T-helper 2 cell treated with Interferon-gamma antibody and Interleukin-4, amounts not matched to agents 5 μg/mL and 100 μg/mL, for 36 hours (primary cell): Measurements from ENCODE around the gene NSUN5.
"Not testable (repeated sequence)": the region's sequence is repeated elsewhere in the genome, so short reads cannot be mapped to it uniquely, and the experiment has no call there.

Experiments used
- DNase-seq: peaks from one replicate; pipeline ENCODE4 v3.0.0; 2021; ENCODE audit warnings: low spot score
- H3K27ac Mint-ChIP-seq: one replicate; pipeline ENCODE4 v1.8.0; 2021; ENCODE audit warnings: mild to moderate bottlenecking, mixed read lengths
- H3K27me3 Mint-ChIP-seq: one replicate; pipeline ENCODE4 v1.8.0; 2021; ENCODE audit warnings: low read depth, mixed read lengths
- H3K36me3 Mint-ChIP-seq: one replicate; pipeline ENCODE4 v1.8.0; 2021; ENCODE audit warnings: low read depth, mixed read lengths
- H3K4me1 Mint-ChIP-seq: one replicate; pipeline ENCODE4 v1.8.0; 2021; ENCODE audit warnings: low read depth, mixed read lengths
- H3K4me3 Mint-ChIP-seq: one replicate; pipeline ENCODE4 v1.8.0; 2022; ENCODE audit warnings: mild to moderate bottlenecking, moderate library complexity, mixed read lengths
- H3K9me3 Mint-ChIP-seq: one replicate; pipeline ENCODE4 v1.8.0; 2021; ENCODE audit warnings: mixed read lengths

NSUN5 gene

GRCh38 chr7:73316521-73316920, 7.9 kb upstream of the NSUN5 start:
- Mint-ChIP-seq H3K4me3 (no peak overlapping the region), H3K27me3 (no peaks in the 10 kb centered on the region), H3K36me3 (no peaks in the 10 kb centered on the region), H3K4me1 (no peaks in the 10 kb centered on the region), H3K27ac (no peak overlapping the region), H3K9me3 (no peaks in the 10 kb centered on the region)
- DNase-seq: no peak

- Mint-ChIP-seq H3K4me1 (peaks cover under 1% of the 10 kb centered on the region), H3K36me3 (no peaks in the 10 kb centered on the region), H3K9me3 (no peaks in the 10 kb centered on the region), H3K4me3 (no peak overlapping the region), H3K27me3 (no peaks in the 10 kb centered on the region), H3K27ac (no peak overlapping the region)
- no peak for DNase-seq
Observed at GRCh38 chr7:73314271-73314670, 5.6 kb upstream of the NSUN5 start.

DNA sequence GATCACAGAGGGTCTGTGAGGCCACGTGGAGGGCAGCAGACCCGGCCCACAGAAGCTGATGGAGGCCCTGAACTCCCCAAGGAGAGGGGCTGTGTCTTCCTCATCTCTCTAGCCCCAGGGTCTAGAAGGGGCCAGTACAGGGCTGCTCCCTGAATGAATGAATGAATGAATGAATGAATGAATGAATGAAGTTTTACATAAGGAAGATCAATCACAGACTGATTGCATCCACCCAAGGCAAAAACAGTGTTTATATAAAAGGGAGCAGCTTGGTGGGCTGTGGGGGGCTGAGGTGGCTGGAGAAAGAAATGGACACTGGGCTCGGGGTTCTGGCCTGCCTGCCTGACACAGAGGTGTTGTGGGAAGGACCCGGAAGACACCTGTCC, 4.9 kb upstream of the NSUN5 start:
- Mint-ChIP-seq H3K4me1 (peaks cover 5% of the 10 kb centered on the region), H3K27me3 (no peaks in the 10 kb centered on the region), H3K27ac (no peak overlapping the region), H3K4me3 (no peak overlapping the region), H3K9me3 (no peaks in the 10 kb centered on the region), H3K36me3 (peaks cover 1% of the 10 kb centered on the region)
- DNase-seq: no peak

GRCh38 chr7:73312831-73313520, 4.3 kb upstream of the NSUN5 start:
- Mint-ChIP-seq H3K4me1 (peaks cover 8% of the 10 kb centered on the region), H3K9me3 (no peaks in the 10 kb centered on the region), H3K27ac (no peak overlapping the region), H3K36me3 (peaks cover 4% of the 10 kb centered on the region), H3K4me3 (no peak overlapping the region), H3K27me3 (no peaks in the 10 kb centered on the region)
- DNase-seq: no peak

DNA sequence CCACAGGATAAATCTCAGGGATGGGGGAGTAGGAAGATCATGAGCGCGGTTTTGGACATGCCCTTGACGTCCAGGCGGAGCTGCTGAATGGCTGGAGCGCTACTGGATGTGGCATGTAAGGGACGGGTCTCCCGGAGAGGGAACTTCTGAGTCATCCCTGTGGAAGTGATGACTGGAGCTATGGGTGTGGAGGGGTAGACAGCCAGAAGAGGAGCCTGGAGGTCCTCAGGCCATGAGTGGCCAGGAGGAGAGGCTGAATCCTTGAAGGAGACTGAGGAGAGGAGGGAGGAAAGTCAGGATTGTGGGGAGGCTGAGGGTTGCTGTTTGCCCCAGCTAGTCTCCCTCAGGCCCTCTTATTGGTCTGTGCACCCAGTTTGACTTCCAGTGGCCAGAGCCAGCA, 2.8 kb upstream of the NSUN5 start:
- not testable (repeated sequence) for DNase-seq

DNA sequence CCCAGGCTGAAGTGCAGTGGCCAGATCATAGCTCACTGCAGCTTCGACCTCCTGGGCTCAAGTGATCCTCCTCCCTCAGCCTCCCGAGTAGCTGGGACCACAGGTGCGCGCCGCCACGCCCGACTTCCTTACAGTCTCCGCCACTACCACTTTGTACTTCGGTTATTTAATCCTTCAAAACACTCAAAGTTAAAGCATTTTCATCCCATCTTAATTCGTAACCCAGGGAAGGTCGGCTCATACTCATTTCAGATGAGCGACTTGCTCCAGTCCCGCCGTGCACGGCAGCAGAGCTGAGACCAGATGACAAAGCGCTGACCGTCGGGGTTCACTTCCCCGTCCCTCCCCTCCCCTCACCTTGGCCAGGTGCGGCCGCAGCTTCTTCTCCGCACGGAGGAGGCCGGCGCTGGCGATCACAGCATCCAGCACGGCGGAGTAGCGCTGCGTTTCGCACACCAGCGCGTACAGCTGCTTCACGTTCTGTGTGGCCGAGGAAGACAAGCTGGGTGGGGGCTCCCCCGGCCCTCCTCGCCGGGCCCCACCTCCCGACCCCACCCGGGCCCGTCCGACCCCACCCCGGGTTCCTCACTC, 457 bp downstream of the NSUN5 start:
- peak overlapping the region; percentile 94 for H3K27ac Mint-ChIP-seq
- peaks cover 32% of the 10 kb centered on the region for H3K36me3 Mint-ChIP-seq
- no peaks in the 10 kb centered on the region for H3K9me3 Mint-ChIP-seq
- no peaks in the 10 kb centered on the region for H3K27me3 Mint-ChIP-seq
- H3K4me1 Mint-ChIP-seq: peaks cover 20% of the 10 kb centered on the region
- no peak for DNase-seq
- peak overlapping the region; percentile 99 for H3K4me3 Mint-ChIP-seq

More for the DNA sequence above, 2.8 kb upstream of the NSUN5 start:
- not testable (repeated sequence) for H3K4me3 Mint-ChIP-seq, H3K9me3 Mint-ChIP-seq, H3K27me3 Mint-ChIP-seq
- Mint-ChIP-seq H3K36me3 (peaks cover 17% of the 10 kb centered on the region), H3K4me1 (peaks cover 18% of the 10 kb centered on the region), H3K27ac (peak overlapping the region; percentile 41)

DNA sequence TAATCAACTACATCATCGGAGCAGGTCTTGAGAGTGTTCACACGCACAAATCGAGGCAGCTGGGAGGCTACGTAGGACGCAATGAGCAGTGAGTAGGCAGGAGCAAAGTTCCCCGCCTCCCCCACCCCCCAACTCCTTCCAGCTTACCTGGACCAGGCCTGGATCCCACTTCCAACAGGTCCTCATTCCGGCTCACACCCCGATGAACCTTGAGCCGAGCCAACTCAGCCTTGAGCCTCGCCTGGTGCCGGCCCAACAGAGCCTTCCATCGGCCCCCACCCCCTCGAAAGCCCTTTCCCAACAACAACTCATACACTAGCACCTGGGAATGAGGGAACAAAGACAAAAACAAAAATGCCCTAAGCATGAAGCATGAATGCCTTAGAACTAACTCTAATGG, 1.2 kb downstream of the NSUN5 start:
- no peaks in the 10 kb centered on the region for H3K27me3 Mint-ChIP-seq
- no peaks in the 10 kb centered on the region for H3K9me3 Mint-ChIP-seq
- H3K36me3 Mint-ChIP-seq: peaks cover 36% of the 10 kb centered on the region
- DNase-seq: no peak
- peak overlapping the region; percentile 99 for H3K4me3 Mint-ChIP-seq
- peak overlapping the region; percentile 79 for H3K27ac Mint-ChIP-seq
- H3K4me1 Mint-ChIP-seq: peaks cover 20% of the 10 kb centered on the region

DNA sequence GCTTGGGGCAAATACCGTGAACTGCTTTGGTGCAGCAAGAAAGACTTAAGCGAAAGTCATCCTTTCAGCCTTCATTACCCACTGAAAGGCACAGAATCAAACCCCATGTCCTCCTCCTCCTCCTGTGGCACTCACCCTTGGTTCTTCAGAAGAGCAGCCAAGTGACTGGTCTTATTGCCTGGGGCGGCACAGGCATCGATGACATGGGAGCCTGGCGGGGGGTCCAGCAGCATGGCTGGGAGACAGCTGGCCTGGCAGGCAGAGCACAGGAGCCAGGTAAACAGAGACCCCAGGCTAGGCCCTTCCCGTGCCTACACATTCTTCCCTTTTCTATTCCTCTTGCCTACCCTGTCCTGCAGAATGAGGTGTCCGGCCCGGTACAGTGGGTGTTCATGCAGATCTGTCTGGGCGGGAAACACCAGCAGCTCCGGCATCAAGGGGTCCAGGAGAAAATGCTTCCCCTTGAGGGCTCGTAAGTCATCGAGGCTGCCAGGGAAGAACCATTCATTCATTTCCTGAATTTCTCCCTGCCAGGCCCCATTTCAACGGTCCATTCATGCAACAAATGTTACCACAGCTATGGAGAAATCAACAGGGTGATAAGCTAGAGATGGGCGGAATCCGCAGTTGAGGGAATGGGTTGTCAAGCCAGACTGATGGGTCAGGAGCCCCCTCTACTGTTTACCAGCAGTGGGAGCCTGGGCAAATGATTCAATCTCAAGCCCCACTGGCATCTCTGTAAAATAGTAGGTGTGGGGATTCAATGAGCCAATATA, 3.8 kb downstream of the NSUN5 start:
- H3K27ac Mint-ChIP-seq, H3K27me3 Mint-ChIP-seq, DNase-seq, H3K4me3 Mint-ChIP-seq, H3K9me3 Mint-ChIP-seq: not testable (repeated sequence)
- H3K36me3 Mint-ChIP-seq: peaks cover 36% of the 10 kb centered on the region
- H3K4me1 Mint-ChIP-seq: peaks cover 20% of the 10 kb centered on the region

DNA sequence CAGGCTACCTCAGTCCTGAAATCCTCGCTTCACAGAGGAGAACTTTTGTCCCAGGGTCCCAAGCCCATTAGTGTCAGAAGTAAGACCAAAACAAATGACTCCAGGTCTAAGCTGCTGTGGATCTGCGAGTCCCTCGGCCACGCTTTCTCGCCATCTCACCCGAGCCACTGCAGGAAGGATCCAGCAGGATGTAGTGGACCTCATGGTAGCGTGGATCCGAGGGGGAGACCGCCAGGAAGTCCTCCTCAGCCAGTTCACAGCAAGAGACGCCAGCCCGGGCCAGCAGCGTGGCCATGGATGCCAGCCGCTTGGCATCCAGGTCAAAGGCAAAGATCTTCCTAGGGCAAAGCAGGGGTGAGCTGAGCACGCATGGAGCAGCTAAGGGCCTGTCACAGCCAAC, 4.6 kb downstream of the NSUN5 start:
- Mint-ChIP-seq H3K27ac (no peak overlapping the region), H3K36me3 (peaks cover 36% of the 10 kb centered on the region), H3K27me3 (no peaks in the 10 kb centered on the region), H3K9me3 (no peaks in the 10 kb centered on the region), H3K4me1 (peaks cover 18% of the 10 kb centered on the region), H3K4me3 (no peak overlapping the region)
- no peak for DNase-seq

DNA sequence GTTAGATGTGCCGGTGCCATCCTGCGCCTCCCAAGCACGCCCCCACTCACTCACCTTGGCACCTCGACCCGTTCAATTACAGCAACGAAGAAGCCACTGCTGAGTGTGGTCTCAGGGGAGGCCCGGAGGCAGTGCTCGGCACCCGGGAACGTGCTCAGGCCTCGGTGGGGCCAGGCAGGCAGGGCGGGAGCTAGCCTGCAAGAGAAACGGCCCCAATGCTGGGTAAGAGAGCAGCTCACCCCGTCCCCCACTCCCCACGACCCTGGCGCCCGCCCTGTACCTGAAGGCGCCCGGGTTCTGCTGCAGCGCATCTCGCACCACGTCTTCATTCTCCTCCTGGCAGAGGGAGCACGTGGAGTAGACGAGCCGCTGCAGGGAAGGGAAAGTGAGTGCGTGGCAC, 5.1 kb downstream of the NSUN5 start:
- peaks cover 35% of the 10 kb centered on the region for H3K36me3 Mint-ChIP-seq
- H3K4me1 Mint-ChIP-seq: peaks cover 15% of the 10 kb centered on the region
- H3K9me3 Mint-ChIP-seq: no peaks in the 10 kb centered on the region
- no peaks in the 10 kb centered on the region for H3K27me3 Mint-ChIP-seq
- H3K4me3 Mint-ChIP-seq: no peak overlapping the region
- DNase-seq: no peak
- no peak overlapping the region for H3K27ac Mint-ChIP-seq

DNA sequence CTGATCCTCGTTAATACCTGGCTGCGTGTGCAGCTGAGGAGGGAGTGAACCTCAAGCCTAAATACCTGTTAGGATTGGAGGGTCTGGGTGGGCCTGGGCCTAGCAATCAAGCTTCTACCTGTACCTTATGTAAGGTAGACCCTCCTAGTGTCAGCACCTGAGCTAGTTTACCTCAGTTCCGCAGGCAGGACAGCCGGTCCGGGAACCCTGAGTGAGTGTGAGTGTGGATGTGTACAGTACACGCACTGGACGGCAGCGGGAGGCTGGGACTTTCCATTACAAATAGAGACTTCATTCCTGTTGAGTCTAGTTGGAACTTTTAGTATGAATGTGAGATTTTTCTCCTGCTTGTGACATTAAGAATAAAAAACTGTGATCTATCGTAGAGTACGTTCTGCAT, 5.8 kb downstream of the NSUN5 start:
- Mint-ChIP-seq H3K4me1 (peaks cover 11% of the 10 kb centered on the region), H3K36me3 (peaks cover 31% of the 10 kb centered on the region)
- DNase-seq, H3K4me3 Mint-ChIP-seq, H3K27me3 Mint-ChIP-seq, H3K27ac Mint-ChIP-seq, H3K9me3 Mint-ChIP-seq: not testable (repeated sequence)

GRCh38 chr7:73301108-73301507, 7.5 kb downstream of the NSUN5 start:
- not testable (repeated sequence) for H3K27ac Mint-ChIP-seq, H3K4me1 Mint-ChIP-seq, H3K27me3 Mint-ChIP-seq, H3K9me3 Mint-ChIP-seq, DNase-seq, H3K4me3 Mint-ChIP-seq
- H3K36me3 Mint-ChIP-seq: peaks cover 17% of the 10 kb centered on the region

GRCh38 chr7:73299812-73300211, 8.8 kb downstream of the NSUN5 start:
- H3K9me3 Mint-ChIP-seq, H3K4me1 Mint-ChIP-seq, H3K27ac Mint-ChIP-seq, H3K27me3 Mint-ChIP-seq, H3K4me3 Mint-ChIP-seq, DNase-seq: not testable (repeated sequence)
- peaks cover 13% of the 10 kb centered on the region for H3K36me3 Mint-ChIP-seq

GRCh38 chr7:73297706-73298105, 10.9 kb downstream of the NSUN5 start:
- H3K27ac Mint-ChIP-seq, H3K9me3 Mint-ChIP-seq, DNase-seq: not testable (repeated sequence)

More at GRCh38 chr7:73297706-73298105, 10.9 kb downstream of the NSUN5 start:
- not testable (repeated sequence) for H3K27me3 Mint-ChIP-seq, H3K4me3 Mint-ChIP-seq, H3K4me1 Mint-ChIP-seq, H3K36me3 Mint-ChIP-seq
